ENCODE data around the gene COPS9. TPM values are rescaled to one million over a fixed set of nuclear protein-coding genes. Genes with fewer than 3 reads are reported as not detected.

COPS9 gene
- total RNA-seq, 1 donor from 2014 or later = 109 TPM

DNA sequence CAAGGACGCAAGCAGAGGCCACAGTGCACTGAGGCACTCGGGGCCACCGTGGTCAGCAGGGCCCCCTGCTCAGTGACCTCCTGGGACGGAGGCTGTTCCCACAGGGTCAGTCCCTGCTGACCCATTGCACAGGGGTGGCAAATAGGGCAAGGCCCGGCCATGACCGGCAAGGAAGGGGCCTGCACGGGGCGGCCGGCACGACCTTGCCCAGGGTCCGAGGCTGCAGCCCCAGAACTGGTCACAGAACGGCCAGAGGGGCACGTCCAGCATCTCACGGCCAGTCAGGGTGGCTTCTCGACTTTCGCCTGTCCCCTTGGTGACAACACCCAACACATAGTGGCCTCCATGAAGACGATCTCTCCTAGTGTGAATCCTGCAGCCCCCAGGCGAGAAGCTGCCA is 31.9 kb upstream of the COPS9 start:
- H3K4me1 ChIP-seq = no peaks in the 10 kb centered on the region
- no peak overlapping the region for H3K4me3 ChIP-seq
- intact Hi-C loops (cut with DNase I) = no loop called here
- ATAC-seq (no peak), DNase-seq (peak; percentile 28)
- H3K36me3 ChIP-seq = no peaks in the 10 kb centered on the region
- H3K27me3 ChIP-seq (ENCODE audit: low read depth) = peaks cover 15% of the 10 kb centered on the region
- no peak overlapping the region for H3K27ac ChIP-seq
- TF ChIP-seq, protein P1, sequence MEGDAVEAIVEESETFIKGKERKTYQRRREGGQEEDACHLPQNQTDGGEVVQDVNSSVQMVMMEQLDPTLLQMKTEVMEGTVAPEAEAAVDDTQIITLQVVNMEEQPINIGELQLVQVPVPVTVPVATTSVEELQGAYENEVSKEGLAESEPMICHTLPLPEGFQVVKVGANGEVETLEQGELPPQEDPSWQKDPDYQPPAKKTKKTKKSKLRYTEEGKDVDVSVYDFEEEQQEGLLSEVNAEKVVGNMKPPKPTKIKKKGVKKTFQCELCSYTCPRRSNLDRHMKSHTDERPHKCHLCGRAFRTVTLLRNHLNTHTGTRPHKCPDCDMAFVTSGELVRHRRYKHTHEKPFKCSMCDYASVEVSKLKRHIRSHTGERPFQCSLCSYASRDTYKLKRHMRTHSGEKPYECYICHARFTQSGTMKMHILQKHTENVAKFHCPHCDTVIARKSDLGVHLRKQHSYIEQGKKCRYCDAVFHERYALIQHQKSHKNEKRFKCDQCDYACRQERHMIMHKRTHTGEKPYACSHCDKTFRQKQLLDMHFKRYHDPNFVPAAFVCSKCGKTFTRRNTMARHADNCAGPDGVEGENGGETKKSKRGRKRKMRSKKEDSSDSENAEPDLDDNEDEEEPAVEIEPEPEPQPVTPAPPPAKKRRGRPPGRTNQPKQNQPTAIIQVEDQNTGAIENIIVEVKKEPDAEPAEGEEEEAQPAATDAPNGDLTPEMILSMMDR (IDR thresholded peaks at IDR 0.05) = no peak
- H3K9me3 ChIP-seq = no peaks in the 10 kb centered on the region

DNA sequence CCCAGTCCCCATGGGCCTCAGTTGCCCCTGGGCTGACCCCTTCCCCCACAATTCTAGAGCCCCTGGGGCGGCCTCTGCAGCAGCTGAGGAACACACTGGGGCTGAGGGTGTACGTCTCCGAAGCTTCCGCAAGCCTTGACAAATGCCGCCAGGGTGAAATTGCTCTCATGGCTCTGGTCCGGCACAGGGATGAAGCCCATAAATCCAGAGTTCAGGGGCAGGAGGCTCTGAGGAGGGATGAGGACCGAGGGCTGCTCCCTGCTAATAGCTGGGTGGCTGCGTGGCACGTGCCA is 31.4 kb upstream of the COPS9 start:
- no peak for DNase-seq
- ATAC-seq = no peak
- intact Hi-C loops (cut with DNase I) = no loop called here
- H3K4me1 ChIP-seq = no peaks in the 10 kb centered on the region
- peaks cover 15% of the 10 kb centered on the region for H3K27me3 ChIP-seq (ENCODE audit: low read depth)
- H3K36me3 ChIP-seq = no peaks in the 10 kb centered on the region
- TF ChIP-seq, protein P1 (IDR thresholded peaks at IDR 0.05) = no peak
- H3K9me3 ChIP-seq = no peaks in the 10 kb centered on the region
- no peak overlapping the region for H3K4me3 ChIP-seq
- H3K27ac ChIP-seq = no peak overlapping the region

DNA sequence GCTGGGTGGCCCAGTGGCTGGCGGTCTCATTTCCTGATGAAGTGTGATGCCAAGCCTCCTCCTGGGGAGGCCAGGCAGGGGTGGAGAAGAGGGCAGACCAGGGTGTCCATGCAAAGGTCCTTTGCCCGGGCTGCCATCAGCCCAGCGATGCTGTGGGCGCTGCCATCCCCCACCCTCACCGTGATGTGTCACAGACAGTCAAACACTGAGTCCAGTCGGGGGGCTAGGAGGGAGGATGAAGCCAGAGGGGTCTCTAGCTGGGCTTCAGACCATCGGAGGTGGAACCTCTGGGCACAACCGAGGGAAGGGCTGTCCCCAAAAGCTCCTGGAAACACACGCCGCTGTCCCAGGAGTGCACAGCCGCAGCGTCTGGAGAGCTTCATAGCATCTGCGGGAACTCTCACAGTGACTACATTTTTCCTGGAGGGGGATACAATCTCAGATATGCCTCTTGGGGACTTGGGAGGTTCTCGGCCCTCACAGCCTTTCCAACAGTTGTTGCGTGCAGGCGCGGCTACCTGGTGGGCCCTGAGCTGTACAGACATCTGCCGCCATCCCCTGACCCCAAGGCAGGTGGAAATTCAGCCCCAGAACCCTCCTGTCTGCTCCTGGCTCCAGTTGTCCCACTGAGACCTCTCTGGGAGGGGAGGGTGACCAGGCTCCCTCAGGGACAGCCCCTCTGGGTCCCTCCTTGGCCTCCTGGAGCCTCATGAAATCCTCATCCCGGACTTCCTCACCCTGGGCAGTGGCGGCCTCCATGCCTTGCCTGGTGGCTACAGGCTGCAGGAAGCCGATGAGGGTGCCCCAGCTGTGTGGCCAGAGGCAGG is 30.9 kb upstream of the COPS9 start:
- ATAC-seq (no peak), DNase-seq (peak; percentile 32)
- no peak overlapping the region for H3K27ac ChIP-seq
- TF ChIP-seq, protein P1 (IDR thresholded peaks at IDR 0.05) = no peak
- H3K9me3 ChIP-seq = no peaks in the 10 kb centered on the region
- H3K4me3 ChIP-seq = no peak overlapping the region
- H3K27me3 ChIP-seq (ENCODE audit: low read depth) = peaks cover 15% of the 10 kb centered on the region
- no peaks in the 10 kb centered on the region for H3K36me3 ChIP-seq
- intact Hi-C loops (cut with DNase I) = no loop called here
- no peaks in the 10 kb centered on the region for H3K4me1 ChIP-seq

DNA sequence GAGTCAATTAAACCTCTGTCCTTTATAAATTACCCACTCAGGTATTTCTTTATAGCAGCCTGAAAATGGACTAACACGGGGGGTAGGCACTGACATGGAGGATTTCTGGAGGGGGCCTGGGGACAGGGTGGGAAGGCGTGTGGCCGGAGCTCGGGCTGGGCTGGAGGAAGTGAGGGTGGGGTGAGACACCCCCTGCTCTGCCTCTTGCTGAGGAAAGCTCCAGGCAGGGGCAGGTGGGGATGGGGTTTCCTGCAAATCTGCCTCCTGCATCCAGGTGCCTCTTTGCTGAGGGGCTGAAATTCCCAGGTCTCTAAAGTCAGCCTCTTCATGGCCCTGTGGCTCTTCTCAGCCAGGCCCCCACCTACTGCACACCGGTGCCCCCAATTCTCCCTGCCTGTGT is 30.1 kb upstream of the COPS9 start:
- DNase-seq (peak; percentile 24), ATAC-seq (no peak)
- H3K27me3 ChIP-seq (ENCODE audit: low read depth) = peaks cover 13% of the 10 kb centered on the region
- no peak overlapping the region for H3K27ac ChIP-seq
- H3K9me3 ChIP-seq = no peaks in the 10 kb centered on the region
- TF ChIP-seq, protein P1 (IDR thresholded peaks at IDR 0.05) = no peak
- no peaks in the 10 kb centered on the region for H3K36me3 ChIP-seq
- intact Hi-C loops (cut with DNase I) = no loop called here
- H3K4me3 ChIP-seq = no peak overlapping the region
- H3K4me1 ChIP-seq = no peaks in the 10 kb centered on the region

DNA sequence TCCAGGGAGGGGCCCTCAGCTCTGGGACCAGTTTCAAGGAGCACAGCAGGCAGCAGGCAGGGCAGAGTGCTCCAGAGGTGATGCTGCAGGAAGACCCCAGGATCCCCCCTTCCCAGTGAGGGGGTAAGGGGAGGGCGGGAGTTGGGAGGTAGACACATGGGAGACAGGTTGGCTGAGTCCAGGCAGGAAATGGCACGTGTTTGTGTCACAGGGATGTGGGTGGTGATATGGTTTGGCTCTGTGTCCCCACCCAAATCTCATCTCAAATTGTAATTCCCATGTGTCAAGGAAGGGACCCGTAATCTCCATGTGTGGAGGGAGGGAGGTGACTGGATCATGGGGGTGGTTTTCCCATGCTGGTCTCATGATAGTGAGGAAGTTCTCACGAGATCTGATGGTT is 29.6 kb upstream of the COPS9 start:
- TF ChIP-seq, protein P1 (IDR thresholded peaks at IDR 0.05) = no peak
- intact Hi-C loops (cut with DNase I) = no loop called here
- Histone ChIP-seq H3K4me3 (no peak overlapping the region), H3K4me1 (no peaks in the 10 kb centered on the region), H3K9me3 (no peaks in the 10 kb centered on the region), H3K27ac (no peak overlapping the region), H3K27me3 (ENCODE audit: low read depth) (peaks cover 11% of the 10 kb centered on the region), H3K36me3 (no peaks in the 10 kb centered on the region)
- DNase-seq (peak; percentile 19), ATAC-seq (no peak)

Measured in lower lobe of right lung (tissue), 2 donors.